ENCODE measurements around the gene SCYGR4. TPM values are rescaled to one million over a fixed set of nuclear protein-coding genes. Genes with fewer than 3 reads are reported as not detected.

Gene SCYGR4
- total and polyA plus RNA-seq, 3 donors from 2014 or later = not detected

DNA sequence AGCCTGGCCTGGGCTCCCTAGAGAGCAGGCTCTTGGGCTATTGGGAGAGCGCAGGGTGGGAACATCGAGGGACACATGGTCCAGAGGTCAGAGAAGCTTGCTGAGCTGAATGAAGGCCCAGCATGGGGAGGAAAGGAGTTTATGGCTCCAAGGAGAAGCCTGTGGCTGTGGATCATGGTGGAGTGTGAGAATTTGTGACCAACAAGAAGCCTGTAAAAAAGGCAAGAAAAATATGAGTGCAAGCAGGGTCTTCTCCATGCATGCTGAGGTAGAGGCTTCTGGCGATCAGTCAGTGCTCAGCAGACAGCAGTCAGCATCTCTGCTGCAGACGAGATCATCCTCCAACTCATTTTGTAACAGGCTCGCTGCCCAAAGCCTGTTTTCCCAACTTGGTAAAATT, 1.4 kb upstream of the SCYGR4 start:
- intact Hi-C loops (cut with DNase I; ENCODE audit: low total_unique reads) = no loop called here
- no peaks in the 10 kb centered on the region for H3K27me3 ChIP-seq
- no peak for TF ChIP-seq POLR2A (IDR thresholded peaks at IDR 0.05)
- TF ChIP-seq, protein P1, sequence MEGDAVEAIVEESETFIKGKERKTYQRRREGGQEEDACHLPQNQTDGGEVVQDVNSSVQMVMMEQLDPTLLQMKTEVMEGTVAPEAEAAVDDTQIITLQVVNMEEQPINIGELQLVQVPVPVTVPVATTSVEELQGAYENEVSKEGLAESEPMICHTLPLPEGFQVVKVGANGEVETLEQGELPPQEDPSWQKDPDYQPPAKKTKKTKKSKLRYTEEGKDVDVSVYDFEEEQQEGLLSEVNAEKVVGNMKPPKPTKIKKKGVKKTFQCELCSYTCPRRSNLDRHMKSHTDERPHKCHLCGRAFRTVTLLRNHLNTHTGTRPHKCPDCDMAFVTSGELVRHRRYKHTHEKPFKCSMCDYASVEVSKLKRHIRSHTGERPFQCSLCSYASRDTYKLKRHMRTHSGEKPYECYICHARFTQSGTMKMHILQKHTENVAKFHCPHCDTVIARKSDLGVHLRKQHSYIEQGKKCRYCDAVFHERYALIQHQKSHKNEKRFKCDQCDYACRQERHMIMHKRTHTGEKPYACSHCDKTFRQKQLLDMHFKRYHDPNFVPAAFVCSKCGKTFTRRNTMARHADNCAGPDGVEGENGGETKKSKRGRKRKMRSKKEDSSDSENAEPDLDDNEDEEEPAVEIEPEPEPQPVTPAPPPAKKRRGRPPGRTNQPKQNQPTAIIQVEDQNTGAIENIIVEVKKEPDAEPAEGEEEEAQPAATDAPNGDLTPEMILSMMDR (IDR thresholded peaks at IDR 0.05) = no peak
- no peak for DNase-seq
- H3K4me1 ChIP-seq = no peaks in the 10 kb centered on the region
- WGBS, 2 donors = 54 to 57% methylated on average over 5 of the region's 5 CpGs
- H3K27ac ChIP-seq = no peak overlapping the region
- no peaks in the 10 kb centered on the region for H3K9me3 ChIP-seq
- H3K36me3 ChIP-seq (ENCODE audit: low read depth, missing control alignments) = no peaks in the 10 kb centered on the region
- no peak overlapping the region for H3K4me3 ChIP-seq

- DNase-seq = no peak
- TF ChIP-seq, protein P1 (IDR thresholded peaks at IDR 0.05) = no peak
- no peak for TF ChIP-seq POLR2A (IDR thresholded peaks at IDR 0.05)
- WGBS, 2 donors = 49 to 57% methylated on average over 4 of the region's 4 CpGs
- Histone ChIP-seq H3K27me3 (no peaks in the 10 kb centered on the region), H3K27ac (no peak overlapping the region), H3K9me3 (no peaks in the 10 kb centered on the region), H3K4me1 (no peaks in the 10 kb centered on the region), H3K4me3 (no peak overlapping the region), H3K36me3 (ENCODE audit: low read depth, missing control alignments) (no peaks in the 10 kb centered on the region)
- intact Hi-C loops (cut with DNase I; ENCODE audit: low total_unique reads) = no loop called here
Measured at GRCh38 chr2:227616631-227617030, 667 bp upstream of the SCYGR4 start.

DNA sequence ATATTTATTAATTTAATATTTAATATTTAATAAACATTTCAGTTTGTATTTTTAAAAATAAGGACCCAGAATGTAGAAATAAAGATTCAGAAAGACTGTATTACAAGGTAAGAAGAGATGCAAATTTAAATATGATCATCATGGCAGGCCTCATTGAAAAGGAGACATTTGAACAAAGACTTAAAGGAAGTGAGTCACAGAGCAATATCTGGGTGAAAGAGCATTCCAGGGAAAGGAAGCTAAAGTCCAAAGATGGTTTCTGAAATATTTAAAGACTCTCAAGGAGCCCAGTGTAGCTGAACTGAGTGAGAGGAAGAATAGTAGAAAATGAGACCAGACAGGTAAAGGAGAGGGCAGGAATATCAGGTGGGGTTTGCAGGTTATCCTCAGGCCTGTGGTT, 5.9 kb downstream of the SCYGR4 start:
- H3K4me3 ChIP-seq = no peak overlapping the region
- TF ChIP-seq, protein P1 (IDR thresholded peaks at IDR 0.05) = no peak
- no peak for TF ChIP-seq POLR2A (IDR thresholded peaks at IDR 0.05)
- DNase-seq = no peak
- H3K4me1 ChIP-seq = no peaks in the 10 kb centered on the region
- no peaks in the 10 kb centered on the region for H3K9me3 ChIP-seq
- no peaks in the 10 kb centered on the region for H3K36me3 ChIP-seq (ENCODE audit: low read depth, missing control alignments)
- H3K27me3 ChIP-seq = no peaks in the 10 kb centered on the region
- no peak overlapping the region for H3K27ac ChIP-seq
- intact Hi-C loops (cut with DNase I; ENCODE audit: low total_unique reads) = no loop called here

GRCh38 chr2:227625420-227625819, 8.1 kb downstream of the SCYGR4 start:
- 43 to 74% methylated on average over 2 of the region's 2 CpGs for WGBS, 2 donors
- no peaks in the 10 kb centered on the region for H3K4me1 ChIP-seq
- no peaks in the 10 kb centered on the region for H3K27me3 ChIP-seq
- H3K4me3 ChIP-seq = no peak overlapping the region
- no peak for TF ChIP-seq POLR2A (IDR thresholded peaks at IDR 0.05)
- TF ChIP-seq, protein P1 (IDR thresholded peaks at IDR 0.05) = no peak
- H3K9me3 ChIP-seq = no peaks in the 10 kb centered on the region
- no peak overlapping the region for H3K27ac ChIP-seq
- no peak for DNase-seq
- H3K36me3 ChIP-seq (ENCODE audit: low read depth, missing control alignments) = no peaks in the 10 kb centered on the region
- intact Hi-C loops (cut with DNase I; ENCODE audit: low total_unique reads) = no loop called here

- H3K4me3 ChIP-seq = no peak overlapping the region
- WGBS, 2 donors = 79 to 97% methylated on average over 9 to 10 of the region's 10 CpGs
- no peaks in the 10 kb centered on the region for H3K36me3 ChIP-seq (ENCODE audit: low read depth, missing control alignments)
- no peaks in the 10 kb centered on the region for H3K27me3 ChIP-seq
- TF ChIP-seq POLR2A (IDR thresholded peaks at IDR 0.05) = no peak
- TF ChIP-seq, protein P1 (IDR thresholded peaks at IDR 0.05) = no peak
- H3K9me3 ChIP-seq = no peaks in the 10 kb centered on the region
- no peak overlapping the region for H3K27ac ChIP-seq
- intact Hi-C loops (cut with DNase I; ENCODE audit: low total_unique reads) = no loop called here
- DNase-seq = no peak
- no peaks in the 10 kb centered on the region for H3K4me1 ChIP-seq
Measured at GRCh38 chr2:227626580-227627151, 9.4 kb downstream of the SCYGR4 start.
